ENCODE measurements around the gene CLSTN3. TPM values are rescaled to one million over a fixed set of nuclear protein-coding genes. Genes with fewer than 3 reads are reported as not detected.

CLSTN3 gene
- total RNA-seq, 1 donor from 2014 or later = 46.2 TPM

DNA sequence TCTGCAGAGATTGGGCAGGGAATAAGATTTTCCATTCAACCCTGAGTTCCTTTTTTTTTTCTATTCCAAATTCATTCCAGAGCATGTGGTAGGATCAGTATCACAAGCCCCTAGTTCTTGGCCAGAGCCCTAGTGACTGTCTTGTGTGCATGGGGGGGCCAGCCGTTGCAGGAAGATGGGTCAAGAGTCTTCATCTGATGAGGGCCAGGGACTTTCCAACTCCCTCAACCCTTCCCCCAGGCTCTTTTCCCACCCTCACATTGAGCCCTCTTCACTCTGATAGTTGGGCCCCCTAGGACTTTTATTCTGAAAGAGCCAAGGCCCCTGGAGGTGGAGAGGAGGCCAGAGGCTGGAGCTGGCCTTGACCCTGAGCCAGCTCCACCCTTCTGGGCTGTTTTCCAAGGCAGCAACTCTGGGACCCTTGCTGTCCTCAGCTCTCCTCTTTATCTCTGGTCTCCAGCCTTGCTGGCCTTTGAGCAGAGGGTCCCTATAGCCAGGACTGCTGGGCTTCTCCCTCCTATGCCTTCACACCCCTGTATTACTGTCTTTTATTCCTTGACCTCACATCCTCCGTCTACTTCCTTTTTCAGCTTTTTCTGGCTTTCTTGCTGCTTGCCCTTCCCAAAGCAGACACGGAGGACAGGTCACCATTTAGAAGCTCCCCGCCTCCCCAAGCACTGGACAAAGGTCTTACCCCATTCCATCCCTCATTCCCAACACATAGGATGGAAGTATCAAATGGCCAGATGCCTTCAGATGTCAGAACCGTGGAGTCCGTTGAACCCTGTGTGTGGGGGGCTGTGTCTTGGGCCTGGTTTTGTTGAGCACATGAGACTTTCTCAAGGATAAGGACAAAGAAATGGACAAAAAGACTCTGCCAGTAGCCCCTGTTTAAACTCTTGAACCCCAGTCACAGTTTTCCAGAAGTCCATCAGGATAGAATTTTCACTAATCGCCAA lies 7.1 kb upstream of the CLSTN3 start:
- peaks cover 10% of the 10 kb centered on the region for H3K4me1 ChIP-seq
- H3K27me3 ChIP-seq = no peaks in the 10 kb centered on the region
- intact Hi-C loops (cut with DNase I) = no loop called here
- TF ChIP-seq POLR2AphosphoS5 (IDR thresholded peaks at IDR 0.05; ENCODE audit: insufficient read depth in 1 of 2, low read depth in 1 of 2) = no peak
- TF ChIP-seq, protein P1, sequence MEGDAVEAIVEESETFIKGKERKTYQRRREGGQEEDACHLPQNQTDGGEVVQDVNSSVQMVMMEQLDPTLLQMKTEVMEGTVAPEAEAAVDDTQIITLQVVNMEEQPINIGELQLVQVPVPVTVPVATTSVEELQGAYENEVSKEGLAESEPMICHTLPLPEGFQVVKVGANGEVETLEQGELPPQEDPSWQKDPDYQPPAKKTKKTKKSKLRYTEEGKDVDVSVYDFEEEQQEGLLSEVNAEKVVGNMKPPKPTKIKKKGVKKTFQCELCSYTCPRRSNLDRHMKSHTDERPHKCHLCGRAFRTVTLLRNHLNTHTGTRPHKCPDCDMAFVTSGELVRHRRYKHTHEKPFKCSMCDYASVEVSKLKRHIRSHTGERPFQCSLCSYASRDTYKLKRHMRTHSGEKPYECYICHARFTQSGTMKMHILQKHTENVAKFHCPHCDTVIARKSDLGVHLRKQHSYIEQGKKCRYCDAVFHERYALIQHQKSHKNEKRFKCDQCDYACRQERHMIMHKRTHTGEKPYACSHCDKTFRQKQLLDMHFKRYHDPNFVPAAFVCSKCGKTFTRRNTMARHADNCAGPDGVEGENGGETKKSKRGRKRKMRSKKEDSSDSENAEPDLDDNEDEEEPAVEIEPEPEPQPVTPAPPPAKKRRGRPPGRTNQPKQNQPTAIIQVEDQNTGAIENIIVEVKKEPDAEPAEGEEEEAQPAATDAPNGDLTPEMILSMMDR (IDR thresholded peaks at IDR 0.05) = no peak
- no peak for TF ChIP-seq POLR2A (IDR thresholded peaks at IDR 0.05)
- no peak for DNase-seq (ENCODE audit: extremely low spot score in 2 of 2)
- H3K27ac ChIP-seq = no peak overlapping the region
- H3K4me3 ChIP-seq = no peak overlapping the region
- no peaks in the 10 kb centered on the region for H3K36me3 ChIP-seq
- H3K9me3 ChIP-seq = no peaks in the 10 kb centered on the region

DNA sequence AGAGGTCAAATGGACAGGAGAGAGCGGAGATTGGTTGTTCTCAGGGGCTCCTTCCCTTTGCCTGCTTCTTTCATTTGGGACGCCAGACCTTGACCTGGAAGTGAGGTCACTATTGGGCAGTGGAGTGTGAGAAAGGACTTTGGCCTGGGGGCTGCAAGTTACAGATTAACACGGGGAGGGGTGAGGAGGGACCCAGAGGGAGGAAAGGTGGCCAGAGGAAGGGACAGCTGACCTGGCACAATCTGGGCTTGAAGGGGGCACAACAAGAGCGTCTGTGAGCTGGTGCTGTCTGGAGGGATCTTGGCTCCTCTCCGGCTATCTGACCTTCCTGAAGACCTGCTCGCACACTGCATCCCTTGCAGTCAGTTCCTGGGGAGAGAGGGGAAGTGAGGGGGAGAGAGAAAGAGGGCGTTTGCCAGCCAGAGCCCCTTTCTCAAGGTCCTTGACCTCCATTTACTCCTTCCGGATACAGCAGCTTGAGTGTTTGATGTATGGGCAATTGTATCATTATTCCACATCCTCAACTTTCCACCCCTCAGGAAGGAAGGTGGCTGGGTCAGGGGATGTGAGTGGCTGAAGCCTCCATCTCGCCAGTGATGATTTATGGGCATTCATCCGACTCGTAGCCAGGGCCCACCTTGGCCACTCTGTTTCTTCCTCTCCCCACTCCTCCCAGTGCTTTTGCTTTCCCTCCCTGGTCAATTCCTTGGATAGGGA lies 6.2 kb upstream of the CLSTN3 start:
- H3K4me3 ChIP-seq = no peak overlapping the region
- DNase-seq (ENCODE audit: extremely low spot score in 2 of 2) = no peak
- peaks cover 15% of the 10 kb centered on the region for H3K4me1 ChIP-seq
- no peaks in the 10 kb centered on the region for H3K36me3 ChIP-seq
- H3K27ac ChIP-seq = no peak overlapping the region
- no peaks in the 10 kb centered on the region for H3K9me3 ChIP-seq
- TF ChIP-seq POLR2AphosphoS5 (IDR thresholded peaks at IDR 0.05; ENCODE audit: insufficient read depth in 1 of 2, low read depth in 1 of 2) = no peak
- TF ChIP-seq POLR2A (IDR thresholded peaks at IDR 0.05) = no peak
- TF ChIP-seq, protein P1 (IDR thresholded peaks at IDR 0.05) = no peak
- intact Hi-C loops (cut with DNase I) = no loop called here
- H3K27me3 ChIP-seq = no peaks in the 10 kb centered on the region

DNA sequence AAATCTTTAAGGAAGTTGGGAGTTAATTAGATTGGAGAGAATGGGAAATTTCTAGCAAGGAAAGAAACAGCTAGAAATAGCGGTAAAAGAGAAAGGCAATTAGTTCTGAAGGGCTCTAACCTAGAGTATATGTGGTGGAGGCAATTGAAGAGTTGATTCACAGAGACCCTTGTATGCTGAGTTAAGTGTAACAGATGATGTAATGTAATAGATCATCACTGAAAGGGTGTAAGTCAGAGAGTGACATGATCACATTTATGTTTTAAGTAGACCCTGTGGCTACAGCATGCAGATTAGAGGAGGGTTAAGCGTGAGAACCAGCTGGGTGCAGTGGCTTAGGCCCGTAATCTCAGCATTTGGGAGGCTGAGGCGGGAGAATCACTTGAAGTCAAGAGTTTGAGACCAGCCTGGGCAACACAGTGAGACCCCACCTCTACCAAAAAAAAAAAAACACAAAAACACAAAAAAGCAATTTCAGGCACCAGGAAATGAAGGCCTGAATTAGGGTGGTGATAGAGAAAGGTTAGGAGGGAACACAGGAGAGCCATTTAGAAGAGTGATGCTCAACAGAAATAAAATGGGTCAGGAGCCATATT lies 4.4 kb upstream of the CLSTN3 start:
- H3K9me3 ChIP-seq = no peaks in the 10 kb centered on the region
- DNase-seq (ENCODE audit: extremely low spot score in 2 of 2) = no peak
- intact Hi-C loops (cut with DNase I) = no loop called here
- H3K36me3 ChIP-seq = no peaks in the 10 kb centered on the region
- H3K27me3 ChIP-seq = no peaks in the 10 kb centered on the region
- H3K4me1 ChIP-seq = peaks cover 28% of the 10 kb centered on the region
- no peak overlapping the region for H3K27ac ChIP-seq
- no peak overlapping the region for H3K4me3 ChIP-seq
- TF ChIP-seq POLR2AphosphoS5 (IDR thresholded peaks at IDR 0.05; ENCODE audit: insufficient read depth in 1 of 2, low read depth in 1 of 2) = no peak
- TF ChIP-seq, protein P1 (IDR thresholded peaks at IDR 0.05) = no peak
- no peak for TF ChIP-seq POLR2A (IDR thresholded peaks at IDR 0.05)

DNA sequence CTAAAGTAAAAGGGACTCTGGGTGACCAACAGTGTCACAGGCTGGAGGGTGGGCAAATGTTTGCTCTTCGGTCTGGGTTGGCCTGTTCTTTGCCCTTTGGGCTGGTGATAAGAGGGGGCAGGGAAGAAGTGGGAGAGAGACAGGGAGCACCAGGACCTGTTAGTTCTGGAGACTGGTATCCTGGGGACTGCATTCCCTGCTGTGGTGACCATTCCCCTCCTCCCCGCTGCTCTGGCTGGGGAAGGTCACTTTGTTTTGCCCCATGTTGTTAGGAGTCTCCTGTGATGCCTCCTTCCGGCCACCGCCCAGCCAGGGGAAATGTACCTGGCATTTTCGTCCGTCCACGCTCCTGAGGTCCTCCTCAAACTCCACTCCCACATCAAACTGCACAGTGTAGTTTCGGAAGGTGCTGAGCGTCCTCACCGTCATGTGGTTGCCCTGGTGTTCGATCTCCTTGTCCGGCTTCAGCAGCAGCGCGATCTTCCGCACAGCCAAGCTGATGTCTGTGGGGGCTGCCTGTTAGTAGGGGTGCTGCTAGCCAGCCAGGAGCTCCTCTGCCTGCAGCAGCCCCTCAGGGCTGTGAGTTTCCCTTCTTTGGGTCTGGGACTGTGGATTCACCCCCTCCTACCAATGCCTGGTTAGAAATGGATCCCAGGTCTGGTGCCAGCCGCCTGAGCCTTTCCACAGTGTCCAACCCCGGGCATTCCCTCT lies 2.1 kb upstream of the CLSTN3 start:
- Histone ChIP-seq H3K4me3 (peak overlapping the region in 1 of 2 donors; percentile 17), H3K27ac (no peak overlapping the region)

More for the DNA sequence above, 2.1 kb upstream of the CLSTN3 start:
- DNase-seq (ENCODE audit: extremely low spot score in 2 of 2) = no peak
- intact Hi-C loops (cut with DNase I) = no loop called here
- Histone ChIP-seq H3K27me3 (no peaks in the 10 kb centered on the region), H3K9me3 (no peaks in the 10 kb centered on the region), H3K4me1 (peaks cover 27% of the 10 kb centered on the region), H3K36me3 (no peaks in the 10 kb centered on the region)
- no peak for TF ChIP-seq POLR2A (IDR thresholded peaks at IDR 0.05)
- no peak for TF ChIP-seq POLR2AphosphoS5 (IDR thresholded peaks at IDR 0.05; ENCODE audit: insufficient read depth in 1 of 2, low read depth in 1 of 2)
- TF ChIP-seq, protein P1 (IDR thresholded peaks at IDR 0.05) = no peak
